GM12878 (cell line): ENCODE results near the gene CCNL2.

Experiments
- BMI1 ChIP-seq: fragments of 450-650 bp; IDR thresholded peaks from 2 replicates; pipeline ENCODE4 v1.6.1; 2016; ENCODE audit warnings: mild to moderate bottlenecking, moderate library complexity, borderline replicate concordance
- CTCF ChIP-seq, 3 experiments: IDR thresholded peaks in 2 of 3; conservative IDR thresholded peaks in 1 of 3; 2 replicates each; pipeline ENCODE4 v1.5.1; 2011; ENCODE audit warnings: low read depth in 3 of 3, low read length in 3 of 3, mild to moderate bottlenecking in 3 of 3, control low read depth in 2 of 3, moderate library complexity in 2 of 3, inconsistent platforms in 1 of 3, mixed read lengths in 1 of 3; ENCODE audit not compliant: control insufficient read depth in 2 of 3, insufficient read depth in 1 of 3; ENCODE audit errors: extremely low read depth in 1 of 3
- POLR2A ChIP-seq: IDR thresholded peaks from 2 replicates; pipeline ENCODE4 v1.6.1; 2011; ENCODE audit warnings: low read depth, mild to moderate bottlenecking, low read length
- POLR2AphosphoS5 ChIP-seq: IDR thresholded peaks from 2 replicates; pipeline ENCODE4 v1.6.1; 2011; ENCODE audit warnings: mild to moderate bottlenecking, low read length, inconsistent platforms
- RAD21 ChIP-seq: IDR thresholded peaks from 2 replicates; pipeline ENCODE4 v1.6.1; 2011; ENCODE audit warnings: mild to moderate bottlenecking, low read depth, low read length, moderate library complexity; ENCODE audit not compliant: insufficient read depth
- YY1 ChIP-seq: IDR thresholded peaks from 2 replicates; pipeline ENCODE4 v1.6.1; 2011; ENCODE audit warnings: low read depth, mild to moderate bottlenecking, low read length

GRCh38 chr1:1380860-1381259, 18.3 kb downstream of the CCNL2 start:
- TF ChIP-seq CTCF (IDR thresholded peaks at IDR 0.05 in 2 of 3, conservative IDR thresholded peaks at IDR 0.05 in 1 of 3; ENCODE audit: control insufficient read depth in 2 of 3, extremely low read depth in 1 of 3, insufficient read depth in 1 of 3, low read depth in 3 of 3, low read length in 3 of 3): no peak
- TF ChIP-seq RAD21: no peak
- no peak for TF ChIP-seq YY1
- no peak for TF ChIP-seq POLR2A
- no peak for TF ChIP-seq BMI1
- TF ChIP-seq POLR2AphosphoS5: no peak
